ACHN (cell line): ENCODE results near the gene SPINK4.

Experiments
- DNase-seq: peaks from one replicate; pipeline ENCODE4 v3.0.0-alpha.2; 2015
- in situ Hi-C: cut with HindIII; loops from 2 replicates; pipeline ENCODE4 v1.10.0; 2017; ENCODE audit warnings: low sequenced_read_pairs, low pct_ligation_motif_present, low pct_unique_long_range_greater_than_20kb

SPINK4 gene

GRCh38 chr9:33239921-33240320, at the start of gene SPINK4:
Gene SPINK4 (plus strand): TSS chr9:33240167. CDS start chr9:33240209, 42 bp downstream.
- in situ Hi-C loops: no loop called here
- no peak for DNase-seq

DNA sequence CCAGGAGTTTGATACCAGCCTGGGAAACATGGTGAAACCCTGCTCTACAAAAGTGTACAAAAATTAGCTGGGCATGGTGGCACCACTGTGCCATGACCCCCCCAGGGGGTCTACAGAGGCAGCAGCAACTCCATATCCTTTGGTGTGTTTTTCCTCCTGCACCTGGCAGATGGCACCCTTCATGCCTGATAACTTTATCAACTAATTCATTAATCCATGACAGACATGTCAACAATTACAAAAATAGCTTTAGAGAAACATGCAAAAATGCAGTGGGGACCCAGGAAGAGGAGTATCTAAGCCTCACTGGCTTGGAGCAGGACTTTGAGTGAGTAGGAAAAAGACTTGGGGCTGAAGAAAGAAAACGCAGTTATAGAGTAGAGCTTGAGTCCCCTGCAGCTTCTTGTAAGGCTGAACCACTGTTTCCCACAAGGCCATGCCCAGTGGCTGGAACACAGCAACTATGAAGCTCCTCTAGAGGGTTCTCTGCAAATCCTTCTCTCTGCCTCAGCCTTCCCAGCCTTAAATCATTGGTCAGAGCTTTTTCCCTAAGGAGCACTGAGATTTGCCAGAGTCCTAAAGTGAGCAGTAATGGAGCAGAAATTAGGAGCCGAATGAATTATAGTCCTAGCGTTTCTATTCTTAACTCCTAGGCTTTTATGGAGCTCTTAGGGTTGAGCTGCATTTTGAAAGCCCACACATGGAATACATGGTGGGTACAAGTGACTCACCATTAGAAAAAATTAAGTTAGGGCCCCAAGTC, 47.3 kb upstream of the SPINK4 start:
- in situ Hi-C loops: no loop called here
- DNase-seq: no peak

DNA sequence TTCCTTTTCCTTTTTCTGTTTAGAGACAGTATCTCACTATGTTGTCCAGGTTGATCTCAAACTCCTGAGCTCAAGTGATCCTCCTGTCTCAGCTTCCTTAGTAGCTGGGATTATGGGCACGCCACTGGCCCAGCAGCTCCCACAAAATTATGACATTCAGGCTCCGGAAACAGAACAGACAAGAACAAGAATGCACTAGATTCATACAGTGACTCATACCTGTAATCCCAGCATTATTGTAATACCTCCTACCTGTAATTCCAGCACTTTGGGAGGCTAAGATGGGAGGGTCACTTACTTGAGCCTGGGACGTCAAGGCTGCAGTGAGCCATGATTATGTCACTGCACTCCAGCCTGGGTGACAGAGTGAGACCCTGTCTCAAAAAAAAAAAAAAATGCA, 46.1 kb upstream of the SPINK4 start:
- in situ Hi-C loops: no loop called here
- DNase-seq: no peak

DNA sequence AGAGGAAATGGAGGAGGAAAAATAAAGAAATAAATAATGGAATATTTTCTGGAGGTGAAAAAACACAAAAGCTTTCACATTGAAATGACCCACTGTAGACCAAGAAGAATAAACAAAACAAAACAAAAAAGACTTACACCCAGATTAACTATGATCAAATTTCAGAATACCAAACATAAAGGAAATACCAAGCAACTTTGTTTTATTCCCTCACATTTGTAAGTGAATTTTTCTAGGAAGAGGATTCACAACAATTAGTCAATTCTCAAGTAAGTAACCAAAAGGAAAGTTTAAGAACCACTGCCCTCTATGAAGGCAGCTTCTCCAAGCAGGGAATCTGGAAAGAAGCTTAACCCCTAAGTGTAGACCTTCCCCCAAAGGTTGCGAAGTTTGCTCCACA, 43.2 kb upstream of the SPINK4 start:
- DNase-seq: no peak
- in situ Hi-C loops: no loop called here

- in situ Hi-C loops: no loop called here
- DNase-seq: no peak
Measured at GRCh38 chr9:33197279-33198152, 42.5 kb upstream of the SPINK4 start.

DNA sequence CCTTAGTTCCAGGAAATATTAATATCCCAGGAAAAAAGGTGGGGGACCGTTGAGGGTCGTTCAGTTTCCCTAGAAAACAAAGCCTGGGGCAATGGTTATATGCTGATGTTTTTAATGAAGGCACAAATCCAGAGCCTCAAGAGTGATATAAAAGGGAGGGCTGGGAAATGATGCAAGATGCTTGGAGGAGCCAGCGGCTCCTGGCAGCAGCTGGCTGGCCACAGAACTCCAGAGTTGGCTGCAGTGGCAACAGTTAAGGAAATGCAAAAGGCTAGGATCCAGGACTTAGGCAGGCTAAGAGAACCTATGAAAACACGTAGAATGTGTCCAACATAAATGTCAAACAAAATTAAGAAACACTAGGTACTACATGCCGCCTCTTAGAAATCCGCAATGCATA, 41.8 kb upstream of the SPINK4 start:
- in situ Hi-C loops: no loop called here
- DNase-seq: no peak

DNA sequence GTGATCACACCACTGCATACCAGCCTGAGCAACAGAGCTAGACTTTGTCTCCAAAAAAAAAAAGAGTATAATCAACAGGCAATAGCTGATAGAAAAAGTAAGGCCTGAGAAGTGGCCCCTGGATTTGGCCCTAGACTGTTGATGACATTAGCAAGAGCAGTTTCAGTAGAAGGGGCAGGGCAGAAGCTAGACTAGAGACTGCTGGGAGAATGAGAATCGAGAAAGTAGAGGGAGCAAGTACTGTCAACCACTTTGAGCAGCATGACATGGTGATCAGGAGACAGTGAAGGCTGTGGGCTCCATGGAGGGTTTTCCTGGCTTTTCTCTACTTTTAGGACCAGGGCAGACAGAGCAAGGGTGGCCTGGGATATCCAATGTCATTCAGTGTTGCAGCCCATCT, 37.9 kb upstream of the SPINK4 start:
- DNase-seq: no peak
- in situ Hi-C loops: loop anchor here (25.0 kb wide), 1 partner anchor 115 kb away; the partner anchor contains the start of gene SMU1

GRCh38 chr9:33202552-33203201, 37.3 kb upstream of the SPINK4 start:
- in situ Hi-C loops: loop anchor here (25.0 kb wide), 1 partner anchor 115 kb away; the partner anchor contains the start of gene SMU1
- no peak for DNase-seq

DNA sequence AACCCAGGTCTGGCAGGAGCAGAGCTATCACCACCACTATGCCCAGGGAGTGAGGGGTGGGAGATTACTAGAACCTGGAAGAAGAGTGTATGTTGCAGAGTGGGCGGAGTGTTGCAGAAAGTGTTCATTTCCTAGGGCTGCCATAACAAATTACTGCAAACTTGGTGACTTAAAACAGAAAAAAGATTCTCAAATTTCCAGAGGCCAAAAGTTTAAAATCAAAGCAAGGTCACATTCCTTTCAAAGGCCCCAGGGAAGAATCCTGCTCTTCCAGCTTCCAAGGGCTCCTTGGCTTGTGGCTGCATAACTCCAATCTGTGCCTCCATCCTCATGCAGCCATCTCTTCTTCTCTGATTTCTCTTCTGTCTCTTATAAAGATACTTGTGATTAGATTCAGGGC, 30.6 kb upstream of the SPINK4 start:
- DNase-seq: no peak
- in situ Hi-C loops: loop anchor here (25.0 kb wide), 1 partner anchor 122 kb away; the partner anchor contains the start of gene SMU1

DNA sequence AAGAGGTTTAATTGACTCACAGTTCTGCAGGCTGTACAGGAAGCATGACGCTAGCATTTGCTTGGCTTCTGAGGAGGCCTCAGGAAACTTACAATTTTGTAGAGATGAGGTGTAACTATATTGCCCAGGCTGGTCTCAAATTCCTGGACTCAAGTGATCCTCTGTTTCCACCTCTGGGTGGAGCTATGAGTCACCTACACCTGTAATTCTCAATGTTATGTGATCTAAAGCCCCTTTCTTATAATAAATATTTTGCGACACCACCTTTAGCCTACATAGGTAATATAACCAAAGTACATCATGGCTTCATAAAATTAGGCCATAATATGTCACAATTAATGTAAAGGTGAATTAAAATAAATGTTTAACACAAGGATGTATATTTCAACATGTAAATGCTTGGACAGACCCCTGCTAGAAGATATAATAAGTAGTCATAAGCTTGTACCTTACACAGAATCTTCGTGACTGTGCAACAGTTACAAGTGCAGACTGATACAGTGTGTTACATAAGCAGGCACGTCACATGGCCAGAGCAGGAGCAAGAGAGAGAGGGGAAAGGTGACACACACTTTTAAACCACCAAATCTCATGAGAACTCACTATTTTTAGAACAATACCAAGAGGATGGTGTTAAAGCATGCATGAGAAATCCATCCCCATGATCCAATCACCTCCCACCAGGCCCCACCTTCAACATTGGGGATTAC, 29.8 kb upstream of the SPINK4 start:
- in situ Hi-C loops: loop anchor here (25.0 kb wide), 1 partner anchor 123 kb away; the partner anchor contains the start of gene SMU1
- DNase-seq: no peak

DNA sequence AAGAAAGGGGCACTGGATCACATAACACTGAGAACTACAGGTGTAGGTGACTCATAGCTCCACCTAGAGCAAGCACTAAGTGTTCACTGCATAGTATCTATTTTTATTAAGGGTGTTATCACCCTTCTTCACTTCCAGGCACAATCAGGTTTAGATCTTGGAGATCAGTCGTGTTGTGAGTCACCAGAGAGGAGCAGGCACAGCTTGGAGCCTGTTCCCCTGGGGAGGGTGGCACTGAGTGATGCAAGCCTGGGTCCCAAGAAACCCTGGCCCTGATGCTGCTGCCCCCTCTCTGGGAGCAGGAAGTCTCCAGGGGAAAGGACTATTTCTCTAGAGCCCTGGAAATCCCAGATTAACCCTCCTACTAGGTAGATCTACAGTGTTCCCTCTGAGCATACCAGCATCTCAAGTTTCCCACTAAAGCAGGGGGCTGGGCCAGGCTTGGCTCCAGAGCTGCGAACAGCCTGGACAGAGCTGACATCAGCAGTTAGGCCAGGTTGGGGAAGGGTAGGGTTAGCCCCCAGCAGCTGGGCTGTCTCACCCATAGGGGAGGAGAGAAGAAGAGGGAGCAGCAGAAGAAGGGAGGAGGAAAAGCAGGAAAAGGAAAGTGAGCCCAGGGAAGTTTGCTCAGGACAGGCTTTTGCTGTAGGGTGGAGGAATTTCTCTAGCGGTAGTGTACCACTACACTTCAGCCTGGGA, 28.1 kb upstream of the SPINK4 start:
- in situ Hi-C loops: loop anchor here (25.0 kb wide), 1 partner anchor 125 kb away; the partner anchor contains the start of gene SMU1
- DNase-seq: no peak

DNA sequence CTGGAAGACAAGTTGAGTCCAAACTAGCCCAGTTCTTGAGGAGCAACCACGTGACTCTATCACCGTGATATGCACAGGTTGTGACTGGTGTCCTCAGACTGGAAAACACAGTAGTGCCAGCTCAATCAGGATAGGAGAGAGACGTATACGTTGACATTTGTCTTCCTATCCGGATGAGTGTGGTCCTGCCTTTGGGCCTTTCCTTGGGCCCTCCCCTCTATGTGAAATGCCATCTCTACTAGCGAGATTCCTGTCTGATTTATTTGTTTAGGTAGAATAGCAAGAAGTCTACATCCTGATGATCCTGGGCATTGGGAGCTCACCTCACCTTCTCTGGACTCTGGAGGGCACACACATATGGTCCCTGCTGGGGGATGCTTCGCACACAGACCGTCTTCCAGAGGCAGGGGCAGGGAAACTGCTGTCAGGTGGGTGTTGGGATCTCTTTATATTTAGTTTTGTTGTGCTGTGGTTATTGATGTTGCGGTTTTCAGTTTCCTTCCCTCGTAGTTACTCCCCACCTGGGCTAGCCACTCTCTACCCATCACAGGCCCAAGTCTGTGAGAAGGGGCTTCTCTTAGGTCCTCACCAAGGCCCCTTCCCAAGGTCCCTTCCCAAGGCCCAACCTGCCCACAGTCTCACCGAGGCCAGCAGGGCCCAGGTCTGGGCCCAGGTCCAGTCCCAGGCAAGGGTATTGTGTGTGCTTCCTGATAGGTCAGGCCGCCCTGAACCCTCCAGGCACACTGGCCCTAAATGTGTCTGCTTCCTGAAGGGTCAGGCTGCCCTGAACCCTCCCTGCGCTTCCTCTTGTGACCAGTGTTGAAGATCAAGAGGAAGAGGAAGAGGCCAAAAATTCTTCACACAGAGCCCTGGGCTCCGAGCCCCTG, 19.0 kb upstream of the SPINK4 start:
- DNase-seq: no peak
- in situ Hi-C loops: loop anchor here (25.0 kb wide), 1 partner anchor 134 kb away; the partner anchor contains the start of gene SMU1

- DNase-seq: no peak
- in situ Hi-C loops: loop anchor here (25.0 kb wide), 1 partner anchor 134 kb away; the partner anchor contains the start of gene SMU1
Measured at GRCh38 chr9:33221568-33221884, 18.4 kb upstream of the SPINK4 start.

DNA sequence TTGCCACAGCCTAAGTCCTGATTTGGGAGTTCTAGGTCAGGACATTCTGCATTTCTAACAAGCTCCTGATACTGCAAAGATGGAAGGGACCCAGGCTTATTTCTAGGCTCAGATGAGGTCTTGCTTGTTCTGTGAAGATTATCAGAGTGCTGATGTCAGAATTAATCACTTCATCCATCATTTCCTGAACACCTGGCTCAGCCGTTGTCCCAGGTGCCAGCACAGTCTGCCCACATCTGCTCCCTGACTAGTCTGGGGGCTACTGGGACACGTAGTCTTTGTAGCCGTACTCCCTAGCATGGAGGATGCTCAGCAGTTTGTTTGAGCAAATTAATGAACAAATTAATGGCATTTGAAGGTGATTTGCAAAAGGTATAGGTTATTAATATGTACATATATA, 17.9 kb upstream of the SPINK4 start:
- DNase-seq: no peak

GRCh38 chr9:33223696-33224095, 16.3 kb upstream of the SPINK4 start:
- in situ Hi-C loops: loop anchor here (25.0 kb wide), 1 partner anchor 136 kb away; the partner anchor contains the start of gene SMU1
- no peak for DNase-seq

More for the DNA sequence above, 17.9 kb upstream of the SPINK4 start:
- in situ Hi-C loops: loop anchor here (25.0 kb wide), 1 partner anchor 135 kb away; the partner anchor contains the start of gene SMU1

GRCh38 chr9:33225319-33226147, 14.4 kb upstream of the SPINK4 start:
- in situ Hi-C loops: no loop called here
- peak; percentile 73 for DNase-seq
